IMR-90 (cell line): Measurements from ENCODE around the gene SLC35E2B. TPM values are rescaled to one million over a fixed set of nuclear protein-coding genes. Genes with fewer than 3 reads are reported as not detected.
A peak's percentile ranks its signal among the peaks of the same experiment; 100 is the strongest.
"Not testable (repeated sequence)": the region's sequence is repeated elsewhere in the genome, so short reads cannot be mapped to it uniquely, and the experiment has no call there.

Source experiments
- ATAC-seq: fragments of 200-7000 bp; cut with Tn5 transposase; 2 replicates; pipeline ENCODE4 v1.9.1; 2020; ENCODE audit warnings: low read depth, mild to moderate bottlenecking, moderate library complexity
- BruUV-seq: library from RNA; stranded (reverse); fragments of 400-500 nt; replicated peaks from 2 replicates; lab custom pipeline; 2021; lab: Mats Ljungman, UMichigan
- CTCF ChIA-PET: fragments of 300-600 bp; formaldehyde crosslinking; extraction: SDS; loops from one replicate; lab custom pipeline; 2021; ENCODE audit warnings: antibody characterized with exemption; lab: Yijun Ruan, JAX
- POLR2A ChIA-PET: fragments of 300-600 bp; sonication (Branson Sonifier 250); formaldehyde crosslinking; loops from one replicate; lab custom pipeline; 2022; ENCODE audit warnings: antibody characterized with exemption; ENCODE audit not compliant: unreplicated experiment; lab: Charles Lee
- DNase-seq: peaks from one replicate; pipeline ENCODE4 v3.0.0; 2013
- H2AFZ ChIP-seq: replicated peaks from 2 replicates; pipeline ENCODE3; 2013; ENCODE audit warnings: low read length, mild to moderate bottlenecking; ENCODE audit not compliant: poor library complexity
- H2AK5ac ChIP-seq: 2 replicates; pipeline ENCODE4 v1.6.1; 2013; ENCODE audit warnings: low read depth, low read length, inconsistent platforms
- H2AK9ac ChIP-seq: replicated peaks from 2 replicates; pipeline ENCODE3; 2013; ENCODE audit warnings: mild to moderate bottlenecking, low read depth, low read length, moderate library complexity; ENCODE audit not compliant: poor library complexity
- H2BK120ac ChIP-seq: 2 replicates; pipeline ENCODE4 v1.6.1; 2013; ENCODE audit warnings: low read depth, low read length, inconsistent platforms
- H2BK15ac ChIP-seq: 3 replicates; pipeline ENCODE4 v1.6.1; 2013; ENCODE audit warnings: low read depth, low read length, inconsistent platforms
- H2BK20ac ChIP-seq: 2 replicates; pipeline ENCODE4 v1.6.1; 2013; ENCODE audit warnings: low read depth, mild to moderate bottlenecking, inconsistent platforms, low read length, moderate library complexity
- H2BK5ac ChIP-seq: 2 replicates; pipeline ENCODE4 v1.6.1; 2013; ENCODE audit warnings: mild to moderate bottlenecking, low read depth, low read length, inconsistent platforms; ENCODE audit not compliant: poor library complexity, severe bottlenecking
- H3K14ac ChIP-seq: replicated peaks from 2 replicates; pipeline ENCODE4 v1.6.1; 2013; ENCODE audit warnings: low read depth, low read length, inconsistent platforms
- H3K18ac ChIP-seq: 2 replicates; pipeline ENCODE4 v1.6.1; 2013; ENCODE audit warnings: low read depth, low read length, control low read depth
- H3K23ac ChIP-seq: 2 replicates; pipeline ENCODE4 v1.6.1; 2013; ENCODE audit warnings: low read depth, low read length, inconsistent platforms
- H3K27ac ChIP-seq: 2 replicates; pipeline ENCODE4 v1.5.1; 2013; ENCODE audit warnings: mild to moderate bottlenecking, control low read depth, low read length; ENCODE audit not compliant: insufficient read depth
- H3K27me3 ChIP-seq: 2 replicates; pipeline ENCODE4 v1.6.1; 2013; ENCODE audit warnings: low read length; ENCODE audit not compliant: control insufficient read depth, insufficient read depth
- H3K36me3 ChIP-seq: 2 replicates; pipeline ENCODE4 v1.6.1; 2013; ENCODE audit warnings: low read length, mixed read lengths; ENCODE audit not compliant: control insufficient read depth, insufficient read depth
- H3K4ac ChIP-seq: 2 replicates; pipeline ENCODE4 v1.6.1; 2013; ENCODE audit warnings: low read depth, low read length, inconsistent platforms
- H3K4me1 ChIP-seq: 2 replicates; pipeline ENCODE4 v1.6.1; 2013; ENCODE audit warnings: low read length, mixed read lengths; ENCODE audit not compliant: control insufficient read depth, insufficient read depth
- H3K4me2 ChIP-seq: 2 replicates; pipeline ENCODE4 v1.6.1; 2013; ENCODE audit warnings: low read depth, mild to moderate bottlenecking, control low read depth, low read length, moderate library complexity
- H3K4me3 ChIP-seq: 2 replicates; pipeline ENCODE4 v1.5.1; 2013; ENCODE audit warnings: low read depth, mild to moderate bottlenecking, control low read depth, low read length, moderate library complexity; ENCODE audit not compliant: insufficient read depth
- H3K56ac ChIP-seq: 2 replicates; pipeline ENCODE4 v1.6.1; 2013; ENCODE audit warnings: low read length, inconsistent platforms; ENCODE audit not compliant: insufficient read depth; ENCODE audit errors: extremely low read depth
- H3K79me1 ChIP-seq, 2 experiments: 2 replicates each; pipeline ENCODE4 v1.6.1; 2013; ENCODE audit warnings: low read length in 2 of 2, inconsistent platforms in 1 of 2, low read depth in 1 of 2
- H3K9ac ChIP-seq: 2 replicates; pipeline ENCODE4 v1.6.1; 2013; ENCODE audit warnings: low read depth, low read length, control low read depth
- H3K9me1 ChIP-seq: 2 replicates; pipeline ENCODE4 v1.6.1; 2013; ENCODE audit warnings: low read length, inconsistent platforms; ENCODE audit not compliant: insufficient read depth
- H3K9me3 ChIP-seq: 2 replicates; pipeline ENCODE4 v1.6.1; 2013; ENCODE audit warnings: low read length; ENCODE audit not compliant: control insufficient read depth, insufficient read depth
- H4K20me1 ChIP-seq: 2 replicates; pipeline ENCODE4 v1.6.1; 2013; ENCODE audit warnings: low read length, inconsistent platforms; ENCODE audit not compliant: insufficient read depth
- H4K5ac ChIP-seq: 2 replicates; pipeline ENCODE4 v1.6.1; 2013; ENCODE audit warnings: mild to moderate bottlenecking, low read depth, low read length, control low read depth
- H4K8ac ChIP-seq, 2 experiments: 2 replicates each; pipeline ENCODE4 v1.6.1; 2013; ENCODE audit warnings: low read depth in 2 of 2, low read length in 2 of 2, control low read depth in 1 of 2, inconsistent platforms in 1 of 2
- H4K91ac ChIP-seq: 2 replicates; pipeline ENCODE4 v1.6.1; 2013; ENCODE audit warnings: low read depth, low read length, inconsistent platforms; ENCODE audit not compliant: insufficient read depth
- WGBS, 2 experiments: methylation state at CpG; one replicate each; pipeline versions ENCODE4 v1.1.5 to v1.1.7; 2013; ENCODE audit warnings: missing lambda C conversion rate in 2 of 2; ENCODE audit not compliant: insufficient read length in 1 of 2; ENCODE audit errors: extremely low coverage in 2 of 2; 5-methylcytosine and 5-hydroxymethylcytosine counted together
- dilution Hi-C: fragments of 300-500 bp; cut with HindIII; formaldehyde crosslinking; loops from one replicate; pipeline ENCODE4 v1.14.3; 2018; ENCODE audit warnings: low sequenced_read_pairs; ENCODE audit not compliant: unreplicated experiment
- in situ Hi-C: fragments of 300-500 bp; cut with MboI; formaldehyde crosslinking; loops from 3 replicates; pipeline ENCODE4 v1.14.3; 2019; ENCODE audit warnings: low sequenced_read_pairs, inconsistent platforms, mixed read lengths
- intact Hi-C: fragments of 100-400 bp; cut with micrococcal nuclease; formaldehyde crosslinking; loops from 2 replicates; pipeline ENCODE4 v1.10.0; 2022
- polyA plus RNA-seq, 3 experiments: library from polyadenylated mRNA; depleted of rRNA; stranded (reverse); fragments of >200 nt; gene quantifications; 2 replicates each; pipeline ENCODE4 v1.2.3, GENCODE V29; 2012; ENCODE audit warnings: low replicate concordance in 1 of 3
- total RNA-seq: library from RNA; depleted of rRNA; stranded (reverse); fragments of >200 nt; gene quantifications from 2 replicates; pipeline ENCODE4 v1.2.3, GENCODE V29; 2012

The SLC35E2B gene
- total and polyA plus RNA-seq, 2 of the 4 experiments (the other 2 are of a cell fraction) = 14.9 to 30.2 TPM

DNA sequence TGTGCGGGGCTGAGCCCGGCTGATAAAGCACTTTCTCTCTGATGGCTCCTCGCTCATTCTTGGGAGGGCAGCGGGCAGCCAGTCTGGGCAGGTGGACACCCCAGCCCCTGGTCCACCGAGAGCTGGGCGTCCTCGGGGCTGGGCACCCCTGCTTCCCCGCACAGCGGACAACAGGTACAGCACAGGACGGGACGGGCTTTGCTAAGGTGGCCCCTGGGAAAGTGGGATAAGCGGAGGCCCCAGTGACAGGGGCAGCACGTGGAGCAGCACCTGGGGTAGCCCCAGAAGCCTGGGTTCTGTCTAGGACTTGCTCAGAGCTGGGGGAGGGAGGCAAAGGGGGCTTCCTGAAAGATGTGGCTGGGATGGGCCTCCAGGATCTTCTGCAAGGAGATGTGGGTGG, 58.0 kb downstream of the SLC35E2B start:
- H4K8ac ChIP-seq, H3K9me1 ChIP-seq, H2BK5ac ChIP-seq, dilution Hi-C loops, H3K4me2 ChIP-seq, BruUV-seq, H4K5ac ChIP-seq, H2AFZ ChIP-seq, H2AK5ac ChIP-seq, H3K4ac ChIP-seq, ATAC-seq, POLR2A ChIA-PET, H3K9ac ChIP-seq, H2BK15ac ChIP-seq, H3K9me3 ChIP-seq, H2BK120ac ChIP-seq, H3K23ac ChIP-seq, in situ Hi-C loops, H3K18ac ChIP-seq, DNase-seq, H2BK20ac ChIP-seq, H3K4me1 ChIP-seq, intact Hi-C loops, H3K4me3 ChIP-seq, H4K20me1 ChIP-seq, H3K56ac ChIP-seq, CTCF ChIA-PET, H2AK9ac ChIP-seq, H3K14ac ChIP-seq, H4K91ac ChIP-seq, H3K79me1 ChIP-seq, H3K27me3 ChIP-seq, H3K27ac ChIP-seq: not testable (repeated sequence)
- peaks cover 13% of the 10 kb centered on the region for H3K36me3 ChIP-seq
- 100% methylated on average over 4 of the region's 13 CpGs; no CpG with 5 or more reads in 1 of the 2 experiments for WGBS, 2 experiments

DNA sequence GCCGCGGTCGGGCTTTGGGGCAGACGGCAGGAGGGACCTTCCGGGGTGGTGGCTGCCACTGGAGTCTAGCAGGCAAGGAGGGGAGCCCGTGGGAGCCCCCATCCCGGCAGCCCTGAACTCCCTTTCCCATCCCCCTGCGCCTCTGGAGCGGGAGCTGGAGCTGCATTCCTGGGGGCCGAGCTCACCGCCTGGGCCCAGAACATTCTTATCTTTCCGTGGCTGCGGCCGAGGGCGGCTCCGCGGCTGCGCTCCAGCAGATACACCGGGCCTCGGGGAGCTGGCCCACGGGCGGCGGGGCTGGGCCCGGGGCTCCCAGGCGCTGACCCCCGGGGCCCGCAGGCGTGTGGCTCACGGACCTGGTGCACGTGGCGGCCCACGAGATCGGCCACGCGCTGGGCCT, 59.2 kb downstream of the SLC35E2B start:
- H2BK120ac ChIP-seq, H3K4me2 ChIP-seq, DNase-seq, H2BK5ac ChIP-seq, H4K20me1 ChIP-seq, H3K9ac ChIP-seq, H4K8ac ChIP-seq, H4K91ac ChIP-seq, H3K4me1 ChIP-seq, BruUV-seq, H3K27me3 ChIP-seq, H2BK20ac ChIP-seq, intact Hi-C loops, H3K14ac ChIP-seq, H2AFZ ChIP-seq, H3K23ac ChIP-seq, H3K9me3 ChIP-seq, H3K4me3 ChIP-seq, H2AK5ac ChIP-seq, in situ Hi-C loops, H2BK15ac ChIP-seq, H4K5ac ChIP-seq, POLR2A ChIA-PET, H3K9me1 ChIP-seq, H3K18ac ChIP-seq, CTCF ChIA-PET, H2AK9ac ChIP-seq, H3K79me1 ChIP-seq, H3K27ac ChIP-seq, dilution Hi-C loops, H3K56ac ChIP-seq, H3K4ac ChIP-seq: not testable (repeated sequence)
- peaks cover 13% of the 10 kb centered on the region for H3K36me3 ChIP-seq
- peak; percentile 67 for ATAC-seq
- WGBS, 2 experiments = no CpG with 5 or more reads among the region's 35 CpGs
